SJSA1 (cell line): Measurements from ENCODE around the gene GCK. TPM values are rescaled to one million over a fixed set of nuclear protein-coding genes. Genes with fewer than 3 reads are reported as not detected.
"Not testable (repeated sequence)": the region's sequence is repeated elsewhere in the genome, so short reads cannot be mapped to it uniquely, and the experiment has no call there.

Experiments
- DNase-seq, 2 experiments: peaks; one replicate each; pipeline ENCODE4 v3.0.0-alpha.2; 2015 to 2020; ENCODE audit warnings: low spot score in 2 of 2, low read depth in 1 of 2
- H3K27ac ChIP-seq: fragments of 250-450 bp; sonication (Bioruptor Pico); 2 replicates; pipeline ENCODE4 v1.5.1; 2020; ENCODE audit warnings: mild to moderate bottlenecking, moderate library complexity
- H3K27me3 ChIP-seq: fragments of 250-450 bp; sonication (Bioruptor Pico); replicated peaks from 2 replicates; pipeline ENCODE4 v1.5.1; 2020; ENCODE audit warnings: mild to moderate bottlenecking, moderate library complexity
- H3K36me3 ChIP-seq: fragments of 250-450 bp; sonication (Bioruptor Pico); 2 replicates; pipeline ENCODE4 v1.5.1; 2020; ENCODE audit warnings: mild to moderate bottlenecking
- H3K4me1 ChIP-seq: fragments of 250-450 bp; sonication (Bioruptor Pico); replicated peaks from 2 replicates; pipeline ENCODE4 v1.6.1; 2021; ENCODE audit warnings: mild to moderate bottlenecking
- H3K4me3 ChIP-seq: fragments of 250-450 bp; sonication (Bioruptor Pico); 2 replicates; pipeline ENCODE4 v1.5.1; 2020; ENCODE audit warnings: mild to moderate bottlenecking
- H3K9me3 ChIP-seq: fragments of 250-450 bp; sonication (Bioruptor Pico); replicated peaks from 2 replicates; pipeline ENCODE4 v1.5.1; 2020; ENCODE audit warnings: mild to moderate bottlenecking
- total RNA-seq: library from RNA; depleted of rRNA; stranded (reverse); fragments of >200 nt; shearing (Covaris generic); gene quantifications from 2 replicates; pipeline ENCODE4 v1.2.3, GENCODE V29; 2014

GCK gene
- total RNA-seq, 1 experiment from 2014 or later, result 0.13 TPM

GRCh38 chr7:44140341-44140740 is 48.9 kb downstream of the GCK start:
- H3K27ac ChIP-seq, result no peak overlapping the region
- no peaks in the 10 kb centered on the region for H3K36me3 ChIP-seq
- peaks cover 5% of the 10 kb centered on the region; the same call in 1 of the 2 replicates for H3K27me3 ChIP-seq
- no peak overlapping the region for H3K4me3 ChIP-seq
- DNase-seq, result no peak
- H3K9me3 ChIP-seq, result no peaks in the 10 kb centered on the region
- peaks cover under 1% of the 10 kb centered on the region for H3K4me1 ChIP-seq

GRCh38 chr7:44139311-44140010 is 49.8 kb downstream of the GCK start:
- H3K36me3 ChIP-seq, result no peaks in the 10 kb centered on the region
- H3K27ac ChIP-seq, result no peak overlapping the region
- no peaks in the 10 kb centered on the region for H3K9me3 ChIP-seq
- no peak overlapping the region for H3K4me3 ChIP-seq
- H3K27me3 ChIP-seq, result peaks cover 5% of the 10 kb centered on the region; the same call in 1 of the 2 replicates
- no peaks in the 10 kb centered on the region for H3K4me1 ChIP-seq
- no peak for DNase-seq

GRCh38 chr7:44138698-44139097 is 50.5 kb downstream of the GCK start:
- Histone ChIP-seq H3K4me1 (no peaks in the 10 kb centered on the region), H3K27me3 (peaks cover 5% of the 10 kb centered on the region; the same call in 1 of the 2 replicates), H3K27ac (no peak overlapping the region), H3K4me3 (no peak overlapping the region), H3K36me3 (no peaks in the 10 kb centered on the region), H3K9me3 (no peaks in the 10 kb centered on the region)
- no peak for DNase-seq

GRCh38 chr7:44136731-44137130 is 52.5 kb downstream of the GCK start:
- Histone ChIP-seq H3K27me3 (no peaks in the 10 kb centered on the region), H3K4me1 (no peaks in the 10 kb centered on the region), H3K36me3 (no peaks in the 10 kb centered on the region), H3K4me3 (no peak overlapping the region), H3K9me3 (no peaks in the 10 kb centered on the region), H3K27ac (no peak overlapping the region)
- no peak for DNase-seq

GRCh38 chr7:44134943-44135628 is 54.2 kb downstream of the GCK start:
- DNase-seq, result no peak
- H3K27ac ChIP-seq, result no peak overlapping the region
- H3K4me1 ChIP-seq, result no peaks in the 10 kb centered on the region
- H3K27me3 ChIP-seq, result no peaks in the 10 kb centered on the region
- H3K4me3 ChIP-seq, result no peak overlapping the region
- H3K36me3 ChIP-seq, result no peaks in the 10 kb centered on the region
- no peaks in the 10 kb centered on the region for H3K9me3 ChIP-seq

GRCh38 chr7:44133295-44133694 is 55.9 kb downstream of the GCK start:
- Histone ChIP-seq H3K4me3 (no peak overlapping the region), H3K27me3 (no peaks in the 10 kb centered on the region), H3K9me3 (no peaks in the 10 kb centered on the region), H3K4me1 (no peaks in the 10 kb centered on the region), H3K36me3 (no peaks in the 10 kb centered on the region), H3K27ac (no peak overlapping the region)
- DNase-seq, result no peak

GRCh38 chr7:44132039-44132438 is 57.2 kb downstream of the GCK start:
- no peak overlapping the region for H3K4me3 ChIP-seq
- no peaks in the 10 kb centered on the region for H3K36me3 ChIP-seq
- no peak for DNase-seq
- no peaks in the 10 kb centered on the region for H3K27me3 ChIP-seq
- no peaks in the 10 kb centered on the region for H3K4me1 ChIP-seq
- H3K27ac ChIP-seq, result no peak overlapping the region
- H3K9me3 ChIP-seq, result no peaks in the 10 kb centered on the region

- H3K4me3 ChIP-seq, result no peak overlapping the region
- no peaks in the 10 kb centered on the region for H3K9me3 ChIP-seq
- H3K27ac ChIP-seq, result no peak overlapping the region
- H3K36me3 ChIP-seq, result no peaks in the 10 kb centered on the region
- H3K4me1 ChIP-seq, result no peaks in the 10 kb centered on the region
- no peaks in the 10 kb centered on the region for H3K27me3 ChIP-seq
- DNase-seq, result no peak
These were observed 57.8 kb downstream of the GCK start for GRCh38 chr7:44131173-44132029.

- Histone ChIP-seq H3K4me3 (no peak overlapping the region), H3K36me3 (no peaks in the 10 kb centered on the region), H3K9me3 (no peaks in the 10 kb centered on the region), H3K27me3 (no peaks in the 10 kb centered on the region), H3K4me1 (peaks cover under 1% of the 10 kb centered on the region; the same call in 1 of the 2 replicates), H3K27ac (no peak overlapping the region)
- no peak for DNase-seq
These were observed 60.3 kb downstream of the GCK start for GRCh38 chr7:44128721-44129582.

GRCh38 chr7:44127161-44127560 is 62.1 kb downstream of the GCK start:
- Histone ChIP-seq H3K9me3 (no peaks in the 10 kb centered on the region), H3K4me1 (peaks cover 8% of the 10 kb centered on the region), H3K27ac (no peak overlapping the region), H3K4me3 (no peak overlapping the region), H3K36me3 (no peaks in the 10 kb centered on the region), H3K27me3 (no peaks in the 10 kb centered on the region)
- DNase-seq, result no peak

- not testable (repeated sequence) for H3K27me3 ChIP-seq, H3K4me1 ChIP-seq, H3K36me3 ChIP-seq, H3K4me3 ChIP-seq, H3K27ac ChIP-seq, H3K9me3 ChIP-seq, DNase-seq
These were observed 62.7 kb downstream of the GCK start for GRCh38 chr7:44126574-44126973.

GRCh38 chr7:44124822-44125202 is 64.4 kb downstream of the GCK start:
- Histone ChIP-seq H3K27ac (no peak overlapping the region), H3K36me3 (peaks cover 23% of the 10 kb centered on the region), H3K4me1 (peaks cover 8% of the 10 kb centered on the region), H3K4me3 (no peak overlapping the region), H3K9me3 (no peaks in the 10 kb centered on the region), H3K27me3 (no peaks in the 10 kb centered on the region)
- no peak for DNase-seq
